Fibroblast of lung (primary cell): ENCODE data around the gene AP2A2.

Experiments used
- CTCF ChIP-seq, 2 donors: IDR thresholded peaks in 1 of 2; conservative IDR thresholded peaks in 1 of 2; 1 replicate in 1 of 2; 2 replicates in 1 of 2; pipeline ENCODE4 v1.5.1; 2011 to 2012; ENCODE audit warnings: low read length in 2 of 2, control low read depth in 1 of 2, inconsistent platforms in 1 of 2, low read depth in 1 of 2, mild to moderate bottlenecking in 1 of 2
- EZH2 ChIP-seq: IDR thresholded peaks from 2 replicates; pipeline ENCODE4 v1.5.1; 2012; ENCODE audit warnings: low read length, control low read depth, mild to moderate bottlenecking; ENCODE audit errors: missing control alignments

GRCh38 chr11:942823-943222 is 17.2 kb downstream of the AP2A2 start:
- TF ChIP-seq EZH2 (no peak), CTCF (conservative IDR thresholded peaks at IDR 0.05 in 1 of 2, IDR thresholded peaks at IDR 0.05 in 1 of 2; ENCODE audit: low read depth in 1 of 2, low read length in 2 of 2) (no peak)
